B cell (primary cell): ENCODE data around the gene CDH5. TPM values are rescaled to one million over a fixed set of nuclear protein-coding genes. Genes with fewer than 3 reads are reported as not detected.

Experiments
- ATAC-seq: fragments of 200-7000 bp; cut with Tn5 transposase; one replicate; pipeline ENCODE4 v1.10.0; 2021; ENCODE audit warnings: low read depth, mild to moderate bottlenecking, moderate number of reproducible peaks, moderate library complexity
- CTCF ChIA-PET: fragments of 350-600 bp; sonication (Branson Sonifier 250); formaldehyde crosslinking; loops from one replicate; lab custom pipeline; 2021; ENCODE audit warnings: antibody characterized with exemption, inconsistent platforms; lab: Charles Lee
- POLR2A ChIA-PET: fragments of 350-600 bp; sonication (Branson Sonifier 250); formaldehyde crosslinking; loops from one replicate; lab custom pipeline; 2021; ENCODE audit warnings: antibody characterized with exemption; lab: Charles Lee
- DNase-seq: peaks from one replicate; pipeline ENCODE4 v3.0.0; 2013
- H2AFZ ChIP-seq: 2 replicates; pipeline ENCODE4 v1.6.1; 2012; ENCODE audit warnings: mild to moderate bottlenecking, low read depth, low read length; ENCODE audit not compliant: insufficient read depth, poor library complexity, severe bottlenecking
- H3K27ac ChIP-seq, 2 donors: 1 replicate in 1 of 2; 2 replicates in 1 of 2; pipeline ENCODE4 v1.5.1; 2012 to 2013; ENCODE audit warnings: low read length in 2 of 2, mild to moderate bottlenecking in 2 of 2, moderate library complexity in 1 of 2
- H3K27me3 ChIP-seq, 4 experiments: fragments of 200-600 bp in 1 of 4; sonication (generic) in 1 of 4; replicated peaks in 1 of 4; 1 replicate in 2 of 4; 2 replicates in 2 of 4; pipeline versions ENCODE4 v1.6.1 to v1.7.0; 2013 to 2016; ENCODE audit warnings: low read length in 3 of 4, mild to moderate bottlenecking in 2 of 4, mixed read lengths in 1 of 4, moderate library complexity in 1 of 4; ENCODE audit not compliant: insufficient read depth in 4 of 4, control insufficient read depth in 3 of 4; ENCODE audit errors: control extremely low read depth in 1 of 4
- H3K36me3 ChIP-seq, 2 experiments: replicated peaks in 1 of 2; 1 replicate in 1 of 2; 2 replicates in 1 of 2; pipeline versions ENCODE4 v1.6.1 to v1.7.1; 2013; ENCODE audit warnings: low read length in 1 of 2; ENCODE audit not compliant: insufficient read depth in 2 of 2, control insufficient read depth in 1 of 2; ENCODE audit errors: control extremely low read depth in 1 of 2, extremely low read depth in 1 of 2
- H3K4me1 ChIP-seq, 2 donors: fragments of 200-600 bp in 1 of 2; sonication (generic) in 1 of 2; 1 replicate in 1 of 2; 2 replicates in 1 of 2; pipeline versions ENCODE4 v1.5.1 to v1.6.1; 2013 to 2017; ENCODE audit warnings: low read length in 2 of 2; ENCODE audit not compliant: control insufficient read depth in 2 of 2, insufficient read depth in 2 of 2
- H3K4me2 ChIP-seq: replicated peaks from 2 replicates; pipeline ENCODE3; 2012; ENCODE audit warnings: mild to moderate bottlenecking, low read depth, low read length; ENCODE audit not compliant: poor library complexity, severe bottlenecking
- H3K4me3 ChIP-seq, 5 experiments: fragments of 200-600 bp in 1 of 5; sonication (generic) in 1 of 5; 1 replicate in 3 of 5; 2 replicates in 2 of 5; pipeline versions ENCODE4 v1.5.1 to v1.7.0; 2011 to 2016; ENCODE audit warnings: low read length in 4 of 5, mild to moderate bottlenecking in 4 of 5, low read depth in 2 of 5, control low read depth in 1 of 5, moderate library complexity in 1 of 5; ENCODE audit not compliant: insufficient read depth in 1 of 5; ENCODE audit errors: control extremely low read depth in 1 of 5, extremely low read depth in 1 of 5
- H3K79me2 ChIP-seq: fragments of 200-600 bp; sonication (generic); one replicate; pipeline ENCODE4 v1.6.0; 2016; ENCODE audit warnings: low read length; ENCODE audit not compliant: control insufficient read depth, insufficient read depth
- H3K9ac ChIP-seq: fragments of 200-600 bp; sonication (generic); 2 replicates; pipeline ENCODE4 v1.6.1; 2017; ENCODE audit warnings: mild to moderate bottlenecking, low read length, moderate library complexity
- H3K9me3 ChIP-seq, 3 donors: one replicate each; pipeline versions ENCODE4 v1.6.1 to v1.7.1; 2013; ENCODE audit warnings: low read length in 2 of 3; ENCODE audit not compliant: control insufficient read depth in 2 of 3, insufficient read depth in 1 of 3; ENCODE audit errors: control extremely low read depth in 1 of 3
- H4K20me1 ChIP-seq: 2 replicates; pipeline ENCODE4 v1.6.0; 2012; ENCODE audit warnings: mild to moderate bottlenecking, low read length; ENCODE audit not compliant: insufficient read depth, control insufficient read depth, poor library complexity, severe bottlenecking
- H3K27ac Mint-ChIP-seq: one replicate; pipeline ENCODE4 v1.8.0; 2021; ENCODE audit warnings: mixed read lengths
- H3K27me3 Mint-ChIP-seq: one replicate; pipeline ENCODE4 v1.8.0; 2021; ENCODE audit warnings: mixed read lengths
- H3K4me1 Mint-ChIP-seq: one replicate; pipeline ENCODE4 v1.8.0; 2021; ENCODE audit warnings: mixed read lengths
- H3K4me3 Mint-ChIP-seq: one replicate; pipeline ENCODE4 v1.8.0; 2021; ENCODE audit warnings: mixed read lengths
- H3K9me3 Mint-ChIP-seq: one replicate; pipeline ENCODE4 v1.8.0; 2022; ENCODE audit warnings: mixed read lengths; ENCODE audit not compliant: insufficient read depth
- EZH2 ChIP-seq: IDR thresholded peaks from 2 replicates; pipeline ENCODE4 v1.6.1; 2012; ENCODE audit warnings: borderline replicate concordance, low read depth, mild to moderate bottlenecking, moderate library complexity, low read length; ENCODE audit not compliant: insufficient read depth, poor library complexity, severe bottlenecking
- WGBS: methylation state at CpG from one replicate; pipeline ENCODE4 v1.1.5; 2013; ENCODE audit warnings: missing lambda C conversion rate; ENCODE audit not compliant: insufficient coverage; 5-methylcytosine and 5-hydroxymethylcytosine counted together
- intact Hi-C: fragments of 100-400 bp; cut with micrococcal nuclease; formaldehyde crosslinking; loops from one replicate; pipeline ENCODE4 v1.10.0; 2022
- polyA plus RNA-seq: library from polyadenylated mRNA; depleted of rRNA; stranded (reverse); fragments of >200 nt; gene quantifications from 2 replicates; pipeline ENCODE4 v1.2.3, GENCODE V29; 2012
- total RNA-seq, 2 donors: library from RNA; stranded (reverse); fragments of 120-200 nt in 1 of 2; gene quantifications; 1 replicate in 1 of 2; 2 replicates in 1 of 2; pipeline versions ENCODE4 v1.2.3 to v1.2.4, GENCODE V29; 2013 to 2022
- TF ChIP-seq, protein P1 (sequence below): fragments of 200-600 bp; IDR thresholded peaks from one replicate; pipeline ENCODE4 v1.8.0; 2022; ENCODE audit warnings: antibody characterized with exemption, mild to moderate bottlenecking

Gene CDH5
- total and polyA plus RNA-seq, 2 donors (not counting 1 experiment from before 2014, with no cell fraction given) = not detected

DNA sequence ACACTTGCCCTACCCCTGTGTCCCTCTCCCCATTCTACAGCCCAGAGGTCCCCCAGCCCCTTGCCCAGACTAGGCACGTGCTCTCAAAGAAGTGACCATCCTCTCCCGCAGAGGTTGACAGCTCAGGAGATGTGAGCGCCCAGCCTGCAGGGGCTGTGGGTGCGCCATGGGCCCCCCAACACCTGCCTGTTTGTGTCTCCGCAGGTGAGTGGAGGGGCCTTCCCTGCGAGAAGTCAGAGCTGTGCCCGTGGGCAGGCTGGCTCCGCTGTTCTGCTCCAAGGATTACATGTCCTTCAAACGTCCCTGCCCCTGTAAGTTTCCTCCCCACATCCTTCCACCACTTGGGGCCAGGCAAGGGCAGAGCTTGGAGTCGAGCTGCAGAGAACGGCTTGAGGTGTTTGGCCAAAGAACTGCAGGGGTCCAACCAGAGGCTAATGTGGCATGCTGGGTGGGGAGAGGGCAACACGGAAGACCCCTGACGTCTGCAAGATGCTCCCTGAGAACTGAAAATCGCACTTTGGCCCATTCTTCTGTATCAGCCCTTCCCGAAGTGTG lies 71.0 kb downstream of the CDH5 start:
- CTCF ChIA-PET = no interaction called here

DNA sequence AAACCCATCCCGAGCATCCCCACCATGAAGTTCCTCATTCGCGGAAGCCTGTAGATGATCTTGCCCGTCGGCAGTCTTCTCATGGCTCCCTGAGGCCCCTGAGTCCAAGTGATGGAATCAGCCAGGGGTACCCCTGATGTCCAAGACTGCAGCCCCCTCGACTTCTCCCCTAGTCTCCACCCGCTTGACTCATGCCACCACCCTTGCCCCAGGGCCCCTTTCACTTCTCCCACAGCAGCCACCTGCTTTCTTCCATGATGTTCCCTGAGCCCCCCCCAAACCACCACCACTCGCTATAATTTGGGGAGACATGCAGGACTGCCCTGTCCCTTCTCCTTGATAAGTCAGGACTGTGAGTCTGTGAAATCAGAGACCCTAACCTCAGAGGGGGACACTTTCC lies 72.0 kb downstream of the CDH5 start:
- H3K27me3 Mint-ChIP-seq = peaks cover 28% of the 10 kb centered on the region
- CTCF ChIA-PET = no interaction called here
- 86% methylated on average over 7 of the region's 8 CpGs for WGBS

More for the DNA sequence above, 71.0 kb downstream of the CDH5 start:
- no peaks in the 10 kb centered on the region for H3K4me1 Mint-ChIP-seq
- peaks cover 25% of the 10 kb centered on the region for H3K27me3 Mint-ChIP-seq
- intact Hi-C loops = no loop called here
- DNase-seq (no peak), ATAC-seq (no peak)
- H3K27ac Mint-ChIP-seq = no peak overlapping the region
- no peak overlapping the region for H3K9ac ChIP-seq
- no peaks in the 10 kb centered on the region for H4K20me1 ChIP-seq
- H2AFZ ChIP-seq = no peak overlapping the region
- 77% methylated on average over 9 of the region's 15 CpGs for WGBS
- no peak for TF ChIP-seq EZH2
- TF ChIP-seq, protein P1, sequence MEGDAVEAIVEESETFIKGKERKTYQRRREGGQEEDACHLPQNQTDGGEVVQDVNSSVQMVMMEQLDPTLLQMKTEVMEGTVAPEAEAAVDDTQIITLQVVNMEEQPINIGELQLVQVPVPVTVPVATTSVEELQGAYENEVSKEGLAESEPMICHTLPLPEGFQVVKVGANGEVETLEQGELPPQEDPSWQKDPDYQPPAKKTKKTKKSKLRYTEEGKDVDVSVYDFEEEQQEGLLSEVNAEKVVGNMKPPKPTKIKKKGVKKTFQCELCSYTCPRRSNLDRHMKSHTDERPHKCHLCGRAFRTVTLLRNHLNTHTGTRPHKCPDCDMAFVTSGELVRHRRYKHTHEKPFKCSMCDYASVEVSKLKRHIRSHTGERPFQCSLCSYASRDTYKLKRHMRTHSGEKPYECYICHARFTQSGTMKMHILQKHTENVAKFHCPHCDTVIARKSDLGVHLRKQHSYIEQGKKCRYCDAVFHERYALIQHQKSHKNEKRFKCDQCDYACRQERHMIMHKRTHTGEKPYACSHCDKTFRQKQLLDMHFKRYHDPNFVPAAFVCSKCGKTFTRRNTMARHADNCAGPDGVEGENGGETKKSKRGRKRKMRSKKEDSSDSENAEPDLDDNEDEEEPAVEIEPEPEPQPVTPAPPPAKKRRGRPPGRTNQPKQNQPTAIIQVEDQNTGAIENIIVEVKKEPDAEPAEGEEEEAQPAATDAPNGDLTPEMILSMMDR = no peak
- no peak overlapping the region for H3K4me2 ChIP-seq
- H3K4me3 ChIP-seq = no peak overlapping the region
- H3K27me3 ChIP-seq = peaks cover 0 to 14% (median 4%) of the 10 kb centered on the region in 4 experiments
- POLR2A ChIA-PET = no interaction called here
- H3K4me1 ChIP-seq = no peaks in the 10 kb centered on the region
- H3K27ac ChIP-seq = no peak overlapping the region
- H3K79me2 ChIP-seq = no peaks in the 10 kb centered on the region
- H3K4me3 Mint-ChIP-seq = no peak overlapping the region
- no peaks in the 10 kb centered on the region for H3K36me3 ChIP-seq
- no peaks in the 10 kb centered on the region for H3K9me3 ChIP-seq
- no peaks in the 10 kb centered on the region for H3K9me3 Mint-ChIP-seq

More for the DNA sequence above, 72.0 kb downstream of the CDH5 start:
- ATAC-seq = no peak
- H3K27me3 ChIP-seq = peaks cover 0 to 13% (median 4%) of the 10 kb centered on the region in 4 experiments
- Mint-ChIP-seq H3K9me3 (no peaks in the 10 kb centered on the region), H3K27ac (no peak overlapping the region), H3K4me3 (no peak overlapping the region), H3K4me1 (no peaks in the 10 kb centered on the region)
- H3K36me3 ChIP-seq = no peaks in the 10 kb centered on the region
- intact Hi-C loops = no loop called here
- H4K20me1 ChIP-seq = no peaks in the 10 kb centered on the region
- H3K4me3 ChIP-seq = no peak overlapping the region
- no peaks in the 10 kb centered on the region for H3K79me2 ChIP-seq
- H3K4me2 ChIP-seq = no peak overlapping the region
- no peak overlapping the region for H3K9ac ChIP-seq
- POLR2A ChIA-PET = no interaction called here
- H3K4me1 ChIP-seq = no peaks in the 10 kb centered on the region
- DNase-seq = no peak
- H3K27ac ChIP-seq = no peak overlapping the region
- no peak overlapping the region for H2AFZ ChIP-seq
- no peaks in the 10 kb centered on the region for H3K9me3 ChIP-seq
- no peak for TF ChIP-seq EZH2
- TF ChIP-seq, protein P1 = no peak
